Neural progenitor cell (in vitro differentiated cells): ENCODE results near the gene OGFOD1.

Experiments used
- EZH2phosphoT487 ChIP-seq: fragments of 200-600 bp; sonication (generic); IDR thresholded peaks from 2 replicates; pipeline ENCODE4 v1.6.1; 2017; ENCODE audit warnings: antibody characterized with exemption
- TF ChIP-seq, protein P1 (sequence below): fragments of 200-600 bp; sonication (generic); IDR thresholded peaks from 2 replicates; pipeline ENCODE4 v1.5.1; 2017; ENCODE audit warnings: antibody characterized with exemption, mild to moderate bottlenecking

DNA sequence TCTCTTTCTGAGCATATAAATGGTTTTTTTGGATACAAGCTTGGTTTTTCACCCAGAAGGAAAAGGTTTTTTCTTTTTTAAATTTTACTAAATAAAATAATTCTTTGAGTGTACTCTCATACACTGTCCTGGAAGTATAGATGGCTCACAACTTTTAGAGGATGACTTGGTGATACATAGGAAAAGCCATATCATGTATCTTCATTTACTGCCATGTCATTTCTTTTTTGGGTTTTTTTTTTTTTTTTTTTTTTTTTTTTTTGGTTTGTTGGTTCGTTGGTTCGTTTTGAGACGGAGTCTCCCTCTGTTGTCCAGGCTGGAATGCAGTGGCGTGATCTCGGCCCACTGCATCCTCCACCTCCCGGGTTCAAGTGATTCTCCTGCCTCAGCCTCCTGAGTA, 11.8 kb downstream of the OGFOD1 start:
- no peak for TF ChIP-seq EZH2phosphoT487
- TF ChIP-seq, protein P1, sequence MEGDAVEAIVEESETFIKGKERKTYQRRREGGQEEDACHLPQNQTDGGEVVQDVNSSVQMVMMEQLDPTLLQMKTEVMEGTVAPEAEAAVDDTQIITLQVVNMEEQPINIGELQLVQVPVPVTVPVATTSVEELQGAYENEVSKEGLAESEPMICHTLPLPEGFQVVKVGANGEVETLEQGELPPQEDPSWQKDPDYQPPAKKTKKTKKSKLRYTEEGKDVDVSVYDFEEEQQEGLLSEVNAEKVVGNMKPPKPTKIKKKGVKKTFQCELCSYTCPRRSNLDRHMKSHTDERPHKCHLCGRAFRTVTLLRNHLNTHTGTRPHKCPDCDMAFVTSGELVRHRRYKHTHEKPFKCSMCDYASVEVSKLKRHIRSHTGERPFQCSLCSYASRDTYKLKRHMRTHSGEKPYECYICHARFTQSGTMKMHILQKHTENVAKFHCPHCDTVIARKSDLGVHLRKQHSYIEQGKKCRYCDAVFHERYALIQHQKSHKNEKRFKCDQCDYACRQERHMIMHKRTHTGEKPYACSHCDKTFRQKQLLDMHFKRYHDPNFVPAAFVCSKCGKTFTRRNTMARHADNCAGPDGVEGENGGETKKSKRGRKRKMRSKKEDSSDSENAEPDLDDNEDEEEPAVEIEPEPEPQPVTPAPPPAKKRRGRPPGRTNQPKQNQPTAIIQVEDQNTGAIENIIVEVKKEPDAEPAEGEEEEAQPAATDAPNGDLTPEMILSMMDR, result no peak
